ENCODE measurements around the gene NEK10.

The NEK10 gene

GRCh38 chr3:27073912-27074311, 295.3 kb downstream of the NEK10 start:
- H3K9me3 ChIP-seq = no peaks in the 10 kb centered on the region
- no peak overlapping the region for H3K27ac ChIP-seq
- H3K4me3 ChIP-seq (ENCODE audit: low read depth in 1 of 2, low read length in 1 of 2) = no peak overlapping the region
- H3K36me3 ChIP-seq = no peaks in the 10 kb centered on the region
- TF ChIP-seq CTCF (IDR thresholded peaks at IDR 0.05) = no peak
- no peaks in the 10 kb centered on the region for H3K4me1 ChIP-seq (ENCODE audit: control insufficient read depth in 1 of 2, insufficient read depth in 1 of 2, low read depth in 1 of 2, low read length in 1 of 2)
- H3K27me3 ChIP-seq = no peaks in the 10 kb centered on the region

GRCh38 chr3:27072810-27073651, 296.2 kb downstream of the NEK10 start:
- Histone ChIP-seq H3K9me3 (no peaks in the 10 kb centered on the region), H3K4me1 (ENCODE audit: control insufficient read depth in 1 of 2, insufficient read depth in 1 of 2, low read depth in 1 of 2, low read length in 1 of 2) (no peaks in the 10 kb centered on the region), H3K27me3 (no peaks in the 10 kb centered on the region), H3K27ac (no peak overlapping the region), H3K36me3 (no peaks in the 10 kb centered on the region), H3K4me3 (ENCODE audit: low read depth in 1 of 2, low read length in 1 of 2) (no peak overlapping the region)
- no peak for TF ChIP-seq CTCF (IDR thresholded peaks at IDR 0.05)

- H3K36me3 ChIP-seq = no peaks in the 10 kb centered on the region
- no peaks in the 10 kb centered on the region for H3K27me3 ChIP-seq
- H3K4me3 ChIP-seq (ENCODE audit: low read depth in 1 of 2, low read length in 1 of 2) = no peak overlapping the region
- no peak for TF ChIP-seq CTCF (IDR thresholded peaks at IDR 0.05)
- no peaks in the 10 kb centered on the region for H3K9me3 ChIP-seq
- no peaks in the 10 kb centered on the region for H3K4me1 ChIP-seq (ENCODE audit: control insufficient read depth in 1 of 2, insufficient read depth in 1 of 2, low read depth in 1 of 2, low read length in 1 of 2)
- no peak overlapping the region for H3K27ac ChIP-seq
These were observed 308.8 kb downstream of the NEK10 start for GRCh38 chr3:27060336-27060735.
